HG03378 (cell line): ENCODE measurements around the gene EFCAB11.
"Not testable (repeated sequence)": the region's sequence is repeated elsewhere in the genome, so short reads cannot be mapped to it uniquely, and the experiment has no call there.

Experiments used
- ATAC-seq: cut with Tn5 transposase; IDR thresholded peaks from one replicate; pipeline ENCODE4 v1.9.1; 2021; ENCODE audit warnings: mild to moderate bottlenecking, moderate library complexity; ENCODE audit not compliant: unreplicated experiment

The EFCAB11 gene

DNA sequence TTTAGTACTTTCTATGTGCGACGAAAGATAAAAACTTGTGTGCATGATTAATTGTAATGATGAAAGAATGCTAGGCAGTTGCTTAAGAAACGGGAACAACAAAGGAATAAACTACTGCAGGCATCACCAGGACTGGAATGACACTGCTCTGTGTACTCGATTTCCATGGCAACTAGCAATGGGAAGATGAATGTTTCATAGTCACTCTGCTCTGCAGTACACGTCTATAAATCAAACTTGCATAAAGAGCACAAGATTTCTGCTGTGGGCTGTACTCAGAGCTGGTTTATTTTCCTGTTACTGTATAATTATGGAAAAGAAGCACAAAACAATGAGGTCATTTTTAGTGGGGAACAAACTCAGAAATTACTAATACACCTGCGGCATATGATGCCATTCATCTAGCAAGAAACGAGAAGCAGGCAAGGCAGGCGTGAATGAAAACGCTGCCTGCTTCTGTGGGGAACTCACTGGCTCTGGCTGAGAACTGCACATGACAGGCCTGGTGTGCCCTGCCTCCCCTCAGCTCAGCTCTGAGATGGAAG, 41.8 kb downstream of the EFCAB11 start:
- no peak for ATAC-seq

DNA sequence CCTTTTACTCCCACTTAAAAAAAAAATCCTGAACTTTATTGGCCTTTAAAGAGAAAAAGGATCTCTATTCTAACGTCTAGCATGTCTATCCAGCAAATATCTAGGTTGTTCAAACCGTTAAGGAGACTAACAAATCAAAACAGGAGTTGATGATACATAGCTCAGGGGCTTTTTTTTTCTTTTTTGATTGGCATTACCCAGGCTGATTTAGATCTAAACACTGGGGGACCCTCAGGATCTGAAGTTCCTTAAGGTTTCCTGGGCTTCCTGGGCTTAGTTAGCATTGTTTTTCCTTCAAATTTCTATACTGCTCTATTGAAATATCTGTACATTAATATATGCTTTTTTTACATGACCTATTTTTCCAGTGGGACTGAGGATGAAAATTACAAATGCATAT, 42.3 kb downstream of the EFCAB11 start:
- ATAC-seq = no peak

GRCh38 chr14:89911010-89911919, 43.3 kb downstream of the EFCAB11 start:
- no peak for ATAC-seq

DNA sequence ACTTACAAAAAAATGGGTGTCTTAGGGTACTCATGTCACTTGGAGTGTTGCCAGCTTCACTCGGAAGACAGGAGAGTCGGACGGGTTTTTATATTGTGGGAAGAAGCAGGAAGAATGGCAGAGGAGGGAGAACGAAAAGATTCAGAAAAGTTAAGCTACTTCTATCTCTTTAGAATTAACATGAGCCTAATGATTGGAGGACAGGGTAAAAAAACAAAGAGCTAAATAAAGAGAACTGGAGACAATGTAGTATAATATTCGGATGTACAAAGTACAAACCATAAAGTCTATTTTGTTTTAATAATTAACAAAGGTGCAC, 43.9 kb downstream of the EFCAB11 start:
- no peak for ATAC-seq

DNA sequence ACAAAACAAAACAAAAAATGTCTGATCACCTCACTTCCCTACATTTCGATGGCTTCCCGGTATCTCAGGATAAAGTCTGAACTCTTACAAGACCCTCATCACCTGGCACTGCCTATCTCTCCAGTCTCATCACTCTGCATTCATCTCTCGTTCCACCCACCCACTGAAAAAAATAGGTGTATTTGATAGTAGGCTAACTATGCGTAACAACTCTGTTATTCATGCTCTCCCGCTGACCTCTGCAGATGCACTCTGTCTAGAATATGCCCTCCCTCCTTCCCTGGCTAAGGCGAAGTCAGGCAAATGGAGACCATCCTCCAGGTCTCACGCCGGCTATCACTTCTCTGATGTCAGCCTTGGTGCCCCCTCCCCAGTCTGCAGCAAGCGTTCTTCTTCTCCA, 44.9 kb downstream of the EFCAB11 start:
- no peak for ATAC-seq

GRCh38 chr14:89908712-89909450, 45.6 kb downstream of the EFCAB11 start:
- no peak for ATAC-seq

GRCh38 chr14:89907655-89908054, 46.9 kb downstream of the EFCAB11 start:
- ATAC-seq = no peak

- no peak for ATAC-seq
Observed at GRCh38 chr14:89906000-89906399, 48.5 kb downstream of the EFCAB11 start.

- ATAC-seq = no peak
Observed at GRCh38 chr14:89903340-89903952, 51.1 kb downstream of the EFCAB11 start.

- no peak for ATAC-seq
Observed at GRCh38 chr14:89902881-89903280, 51.6 kb downstream of the EFCAB11 start.

GRCh38 chr14:89900802-89901201, 53.7 kb downstream of the EFCAB11 start:
- no peak for ATAC-seq

- no peak for ATAC-seq
Observed at GRCh38 chr14:89899917-89900663, 54.4 kb downstream of the EFCAB11 start.

DNA sequence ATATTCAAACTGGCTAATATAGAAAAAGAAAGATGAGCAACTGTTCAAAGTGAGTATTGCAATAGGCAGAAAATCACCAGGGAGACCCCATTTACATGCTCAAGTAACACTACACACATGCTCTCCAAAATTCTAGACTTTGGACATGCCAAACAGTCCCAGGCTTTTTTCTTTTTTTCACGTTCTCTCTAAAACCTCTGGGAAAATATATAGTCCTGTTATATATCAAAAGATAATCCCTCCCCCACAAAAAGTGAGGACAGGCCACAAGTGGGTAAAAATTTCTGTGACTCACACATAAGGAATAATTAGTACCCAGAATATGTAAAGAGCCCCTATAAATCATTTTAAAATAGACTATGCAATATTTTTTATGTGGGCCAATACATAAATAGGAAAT, 55.2 kb downstream of the EFCAB11 start:
- no peak for ATAC-seq

GRCh38 chr14:89893388-89893787, 61.1 kb downstream of the EFCAB11 start:
- ATAC-seq = not testable (repeated sequence)

DNA sequence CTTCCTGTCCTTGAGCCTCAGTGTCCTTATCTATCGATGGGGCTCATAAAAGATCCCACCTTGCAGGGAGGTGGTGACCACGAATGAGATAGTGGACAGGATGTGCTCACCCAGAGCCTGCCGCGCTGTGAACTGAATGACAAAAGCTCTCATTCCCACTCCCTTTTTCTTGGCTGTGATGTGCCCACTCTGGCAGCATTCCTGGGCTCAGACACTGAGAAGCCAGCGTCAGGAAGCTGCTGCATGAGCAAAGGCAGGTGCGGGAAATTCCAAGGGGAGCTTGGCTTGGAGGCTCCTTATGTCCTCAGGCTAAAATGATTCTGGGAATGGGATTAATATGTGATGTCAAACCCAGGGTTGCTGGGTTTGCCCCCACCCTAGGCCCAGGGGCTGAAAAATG, 61.6 kb downstream of the EFCAB11 start:
- ATAC-seq = no peak

DNA sequence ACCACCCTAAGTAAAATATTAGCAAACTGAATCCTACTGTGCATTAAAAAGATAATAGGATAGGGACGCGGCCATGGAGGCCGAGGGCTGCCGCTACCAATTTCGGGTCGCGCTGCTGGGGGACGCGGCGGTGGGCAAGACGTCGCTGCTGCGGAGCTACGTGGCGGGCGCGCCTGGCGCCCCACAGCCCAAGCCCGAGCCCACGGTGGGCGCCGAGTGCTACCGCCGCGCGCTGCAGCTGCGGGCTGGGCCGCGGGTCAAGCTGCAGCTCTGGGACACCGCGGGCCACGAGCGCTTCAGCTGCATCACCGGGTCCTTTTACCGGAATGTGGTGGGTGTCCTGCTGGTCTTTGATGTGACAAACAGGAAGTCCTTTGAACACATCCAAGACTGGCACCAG, 62.8 kb downstream of the EFCAB11 start:
- not testable (repeated sequence) for ATAC-seq

DNA sequence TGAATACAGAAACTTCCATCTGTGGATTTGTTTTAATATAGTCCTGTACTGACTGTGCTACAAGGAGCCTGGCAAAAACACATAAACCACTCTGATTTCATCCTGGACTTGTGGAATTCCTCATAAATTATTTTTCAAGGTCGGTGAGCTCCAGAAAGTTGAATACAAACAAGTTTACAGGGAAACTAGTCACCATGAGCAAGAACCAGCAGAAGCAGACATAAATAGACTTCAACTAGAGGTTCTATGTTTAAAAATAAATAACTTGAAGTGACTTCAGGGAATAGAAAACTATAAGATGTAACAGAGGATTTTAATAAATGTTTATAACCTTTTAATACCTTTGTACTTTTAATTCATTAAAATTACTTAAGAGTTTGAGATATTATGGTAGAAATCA, 63.5 kb downstream of the EFCAB11 start:
- no peak for ATAC-seq

DNA sequence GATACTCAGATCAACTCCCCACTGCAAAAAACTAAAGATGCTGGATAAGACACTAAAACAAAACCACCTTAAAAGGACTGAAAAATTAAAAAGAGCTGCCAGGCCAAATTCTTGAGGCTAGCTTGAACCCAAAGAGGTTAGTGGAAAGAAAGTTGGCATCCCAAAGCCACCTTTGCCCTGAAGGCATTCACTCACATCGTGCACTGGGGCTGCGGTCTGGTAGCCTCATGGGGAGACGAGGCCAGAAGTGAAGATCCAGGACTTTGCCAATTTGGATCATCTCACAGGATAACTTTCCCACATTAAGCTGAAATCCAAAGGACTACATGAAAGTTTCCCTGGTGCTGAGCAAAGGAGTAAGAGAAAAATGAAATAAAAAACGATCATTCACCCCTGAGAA, 63.9 kb downstream of the EFCAB11 start:
- ATAC-seq = no peak

- no peak for ATAC-seq
Observed at GRCh38 chr14:89889626-89890025, 64.9 kb downstream of the EFCAB11 start.

DNA sequence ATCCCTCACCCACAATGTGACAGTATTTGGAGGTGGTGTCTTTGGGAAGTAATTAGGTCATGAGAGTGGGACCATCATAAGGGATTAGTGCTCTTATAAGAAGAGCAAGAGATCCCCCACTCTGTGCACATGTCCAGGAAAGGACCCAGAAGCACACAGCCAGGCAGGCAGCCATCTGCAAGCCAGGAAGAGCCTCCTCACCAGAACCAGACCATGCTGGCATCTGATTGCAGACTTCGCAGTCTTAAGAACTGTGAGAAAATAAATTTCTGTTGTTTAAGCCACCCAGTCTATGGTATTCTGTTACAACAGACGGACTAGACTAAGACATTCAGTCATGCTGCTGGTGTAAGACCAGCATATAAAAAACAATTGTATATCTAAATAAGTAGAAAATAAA, 69.8 kb downstream of the EFCAB11 start:
- no peak for ATAC-seq

DNA sequence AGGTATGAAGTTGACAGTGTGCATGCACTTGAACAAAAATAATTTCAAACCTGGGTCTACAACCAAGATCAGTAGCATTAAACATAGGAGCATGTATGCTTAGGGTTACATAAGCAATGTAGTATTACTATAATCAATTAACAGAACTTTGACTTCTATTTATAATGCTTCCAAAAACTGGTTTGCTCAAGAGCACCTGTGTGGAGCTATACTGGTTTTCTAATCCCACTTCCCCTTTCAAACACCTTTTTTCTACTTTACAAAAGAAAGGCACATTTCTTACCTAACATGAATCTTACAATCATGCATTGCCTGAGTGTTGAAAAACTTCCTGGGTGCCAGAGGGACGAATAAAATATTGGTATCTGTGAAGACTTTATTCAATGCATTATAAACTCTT, 72.7 kb downstream of the EFCAB11 start:
- ATAC-seq = peak; percentile 62
